ENCODE results near the gene COX8A. TPM values are rescaled to one million over a fixed set of nuclear protein-coding genes. Genes with fewer than 3 reads are reported as not detected.

Gene COX8A
- total RNA-seq, 1 experiment from 2014 or later = 418 TPM

DNA sequence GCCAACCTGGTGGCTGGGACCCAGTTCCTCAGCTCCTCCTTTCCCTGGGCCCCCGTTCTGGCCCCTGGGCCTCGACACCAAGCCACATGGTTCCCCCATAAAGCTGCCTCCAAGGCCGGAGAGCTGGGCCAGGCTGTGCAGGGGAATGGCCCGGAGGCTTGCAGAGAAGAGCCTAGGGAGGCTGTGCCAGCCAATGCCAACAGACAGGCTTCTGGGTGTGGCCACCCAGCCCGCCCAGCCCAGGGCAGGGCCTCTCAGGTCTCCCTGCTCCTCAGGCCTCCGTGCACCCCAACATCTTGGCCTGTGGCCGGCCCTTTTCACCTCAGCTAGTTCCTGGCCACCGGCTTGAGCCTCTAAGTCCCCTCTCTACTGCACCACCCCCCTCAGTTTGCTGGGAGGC lies 43.9 kb downstream of the COX8A start:
- no peak for DNase-seq (ENCODE audit: extremely low read depth, low read depth)

DNA sequence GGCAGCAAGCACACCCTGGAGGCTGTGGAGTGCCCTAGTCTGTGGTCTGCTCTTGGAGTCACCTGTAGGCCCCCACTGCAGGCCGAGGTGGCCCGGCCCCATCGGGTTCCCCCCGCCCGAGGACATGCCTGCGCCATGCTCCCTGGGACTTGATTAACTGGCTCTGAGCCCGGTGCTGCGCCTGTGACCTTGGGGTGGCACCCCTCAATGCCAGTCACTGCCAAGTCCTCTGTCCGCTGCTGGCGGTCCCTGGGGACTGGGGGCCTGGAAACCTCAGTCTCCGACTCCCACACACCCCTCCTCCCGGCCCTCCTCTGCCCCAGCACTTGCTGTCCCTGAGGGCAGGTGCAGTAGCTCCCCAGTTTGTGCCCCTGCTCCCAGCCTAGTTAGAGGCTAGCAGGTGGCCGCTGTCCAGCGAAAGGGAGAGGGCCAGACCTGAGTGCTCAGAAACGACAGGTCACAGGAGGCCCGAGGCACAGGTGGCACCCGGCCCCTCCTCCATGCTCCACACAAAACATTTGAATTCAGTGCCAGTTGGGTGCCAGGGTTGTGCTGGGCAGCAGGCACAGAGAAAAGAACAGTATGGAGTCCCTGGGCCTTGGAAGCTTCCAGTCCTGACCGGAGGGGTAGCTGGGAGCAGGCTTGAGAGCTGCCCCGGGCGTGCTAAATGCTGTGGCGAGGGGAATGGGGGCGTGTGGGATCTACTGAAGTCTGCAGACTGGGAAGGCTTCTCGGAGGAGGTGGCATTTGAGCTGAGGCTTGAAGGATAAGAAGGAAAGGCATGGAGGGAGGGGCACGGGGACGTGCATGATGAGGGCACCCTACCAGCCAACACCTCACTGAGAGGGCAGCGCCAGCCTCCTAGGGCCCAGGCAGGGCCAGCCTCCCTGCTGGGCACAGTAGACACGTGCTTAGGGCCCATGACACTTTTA lies 45.0 kb downstream of the COX8A start:
- DNase-seq (ENCODE audit: extremely low read depth, low read depth) = no peak

DNA sequence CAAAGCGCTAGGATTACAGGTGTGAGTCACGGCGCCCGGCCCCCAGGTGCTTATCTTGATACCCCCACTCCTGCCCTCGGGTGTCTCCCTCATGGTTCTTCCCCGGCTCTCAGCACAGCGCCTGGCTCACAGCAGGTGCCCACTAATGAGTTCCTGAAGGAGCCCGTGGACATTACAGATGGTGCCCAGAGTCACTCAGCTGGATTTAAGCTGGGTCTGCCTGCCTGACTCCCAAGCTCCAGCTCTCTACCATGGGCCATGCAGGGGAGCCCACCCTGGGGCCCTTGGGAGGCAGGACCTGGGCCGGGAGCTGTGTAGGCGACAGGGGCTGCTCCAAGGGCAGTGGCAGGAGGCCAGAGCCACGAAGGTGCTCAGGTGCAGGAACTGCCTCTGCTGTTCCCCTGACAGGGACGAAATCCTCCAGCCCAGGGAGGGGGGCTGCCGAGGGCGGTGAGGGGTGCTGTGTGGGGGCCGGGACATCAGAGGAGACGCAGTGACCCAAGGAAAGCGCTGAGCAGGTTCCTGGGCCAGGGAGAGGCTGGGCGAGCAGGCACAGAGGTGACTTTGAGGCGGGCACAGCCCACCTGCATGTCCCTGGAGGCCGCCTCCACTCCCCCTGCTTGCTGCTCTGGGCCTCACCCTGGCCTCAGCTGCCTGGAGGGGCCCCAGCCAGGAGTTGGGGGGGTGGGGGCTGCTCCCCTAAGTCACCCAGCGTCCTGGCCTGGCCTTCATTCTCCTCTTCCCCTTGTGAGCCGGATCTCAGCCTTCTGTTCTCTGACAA lies 46.7 kb downstream of the COX8A start:
- DNase-seq (ENCODE audit: extremely low read depth, low read depth) = no peak

DNA sequence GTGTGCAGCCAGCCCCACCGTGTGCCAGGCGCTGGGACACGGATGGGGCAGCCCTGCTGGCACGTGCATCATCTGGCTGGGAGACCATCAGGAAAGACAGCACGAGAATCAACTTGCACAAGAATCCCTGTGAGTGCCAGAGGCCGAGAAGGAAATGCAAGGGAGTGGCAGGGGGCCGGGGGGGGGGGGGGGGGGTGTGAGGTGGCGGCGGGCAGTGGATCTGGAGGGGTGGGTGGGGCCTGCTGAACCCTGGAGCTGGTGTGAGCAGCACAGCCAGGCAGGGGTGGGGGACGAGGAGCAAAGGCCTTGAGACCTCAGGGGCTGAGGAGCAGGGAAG lies 47.3 kb downstream of the COX8A start:
- DNase-seq (ENCODE audit: extremely low read depth, low read depth) = no peak

DNA sequence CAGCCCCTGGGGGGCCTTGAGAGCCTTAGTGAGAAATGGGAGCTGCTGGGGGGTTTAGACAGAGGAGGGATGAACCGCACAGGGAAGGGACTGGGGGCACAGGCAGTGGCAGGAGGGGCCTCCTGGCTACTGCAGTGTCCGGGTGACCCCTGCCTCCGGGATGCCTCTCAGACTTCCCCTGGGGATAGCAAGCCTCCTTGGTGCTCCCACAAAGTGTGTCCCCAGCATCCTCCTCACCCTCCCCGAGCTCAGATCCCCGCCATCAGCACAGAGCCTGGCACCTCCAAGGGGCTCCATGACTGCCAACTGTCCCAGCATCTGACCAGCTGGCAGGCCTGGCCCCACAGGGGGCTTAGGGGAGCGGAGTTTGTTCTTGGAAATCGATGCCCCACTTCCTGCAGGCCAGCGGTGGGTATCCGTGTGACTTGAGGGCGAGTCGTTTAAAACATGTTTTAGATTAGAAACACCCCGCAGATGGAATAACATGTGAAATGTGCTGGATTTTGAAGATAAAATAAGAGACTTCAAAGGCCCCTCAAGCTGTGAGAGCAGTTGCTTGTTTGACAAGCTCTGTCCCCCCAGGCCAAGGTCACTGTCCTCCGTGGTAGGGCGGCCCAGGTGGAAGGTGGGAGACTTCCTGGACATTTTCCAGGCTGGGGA lies 47.8 kb downstream of the COX8A start:
- no peak for DNase-seq (ENCODE audit: extremely low read depth, low read depth)

DNA sequence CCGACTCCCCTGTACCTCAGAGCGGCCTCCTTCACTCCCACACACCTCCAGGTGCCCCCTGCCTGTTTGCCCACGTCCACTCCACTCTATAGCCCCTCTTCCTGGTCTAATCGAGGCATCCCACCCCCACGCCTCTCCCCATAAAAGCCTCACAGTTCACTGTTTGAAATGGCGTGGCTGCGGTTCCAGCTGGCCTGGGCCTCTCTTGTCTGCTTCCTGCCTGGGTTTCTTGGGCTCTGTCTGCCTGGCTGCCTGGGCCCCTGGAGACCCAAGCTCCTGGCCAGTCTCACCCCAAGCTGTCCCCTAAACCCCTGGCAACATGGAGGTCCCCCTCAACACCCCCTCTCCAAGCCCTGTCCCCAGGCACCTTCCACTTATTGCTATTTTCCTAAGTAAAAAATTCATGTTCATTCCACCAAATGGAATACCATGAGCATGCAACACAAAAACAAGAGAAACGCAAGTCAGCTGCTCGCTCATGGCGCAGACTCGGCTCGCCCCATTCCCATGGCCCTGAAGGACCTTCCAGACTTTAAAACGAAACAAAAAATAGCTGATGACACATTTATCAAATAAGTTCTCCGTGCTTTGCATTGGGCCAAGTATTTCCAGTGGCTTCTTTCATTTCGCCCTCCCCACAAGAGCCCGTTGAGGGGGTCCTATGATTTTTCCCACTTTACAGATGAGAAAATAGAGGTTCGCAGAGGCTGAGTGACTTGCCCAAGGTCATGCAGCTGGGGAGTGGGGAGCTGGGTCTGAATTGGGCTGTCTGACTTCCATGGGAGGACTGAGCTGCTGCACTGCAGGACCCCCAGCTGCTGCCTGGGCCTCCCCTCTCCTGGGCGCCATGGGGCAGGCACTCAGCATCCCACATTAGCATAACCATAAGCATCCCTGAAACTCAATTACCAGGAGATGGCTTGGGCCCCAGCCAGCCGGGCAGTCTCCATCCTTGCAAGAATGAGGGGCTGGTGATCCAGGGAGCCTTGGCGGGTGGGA lies 49.6 kb downstream of the COX8A start:
- no peak for DNase-seq (ENCODE audit: extremely low read depth, low read depth)

DNA sequence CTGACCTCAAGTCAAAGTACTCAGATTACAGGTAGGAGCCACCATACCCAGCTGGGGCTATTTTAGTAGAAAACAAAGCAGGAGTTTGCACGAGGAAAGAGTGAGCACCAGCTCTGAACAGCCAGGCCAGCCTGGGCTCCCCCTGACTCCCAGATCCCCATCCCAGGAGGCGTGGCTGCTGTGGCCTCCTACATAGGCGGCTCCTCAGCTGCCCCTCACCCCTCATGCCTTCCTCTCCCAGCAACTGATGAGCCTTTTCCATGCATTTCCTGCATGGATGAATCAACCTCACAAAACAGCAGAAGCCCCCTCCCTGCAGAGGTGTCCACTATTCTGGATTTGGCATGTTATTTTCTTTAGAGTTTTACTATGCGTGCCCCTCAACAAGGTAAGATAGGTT lies 50.8 kb downstream of the COX8A start:
- no peak for DNase-seq (ENCODE audit: extremely low read depth, low read depth)

Small RNA genes lying within 50 kb of the gene (small RNA-seq; reads per million reads assigned to genes)
- gene RNU6-45P = 0 reads per million in 2 experiments

Other genes with a start within 250 kb of the COX8A start
- 5.3 and 5.6 TPM in 2 replicates for gene ZFTA, start 205.8 kb upstream of the COX8A start, total RNA-seq (2014; rRNA removed; shearing (Covaris generic))
- 15.7 and 17.4 TPM in 2 replicates for gene SPINDOC, start 161.2 kb upstream of the COX8A start, total RNA-seq (2014; rRNA removed; shearing (Covaris generic))
- 22.1 and 22.3 TPM in 2 replicates for gene MARK2, start 135.5 kb upstream of the COX8A start, total RNA-seq (2014; rRNA removed; shearing (Covaris generic))
- 4.2 and 4.5 TPM in 2 replicates for gene RCOR2, start 57.5 kb upstream of the COX8A start, total RNA-seq (2014; rRNA removed; shearing (Covaris generic))
- 4.7 and 5.3 TPM in 2 replicates for gene NAA40, start 35.6 kb upstream of the COX8A start, total RNA-seq (2014; rRNA removed; shearing (Covaris generic))
- 32.8 and 43.6 TPM in 2 replicates for gene OTUB1, start 11.8 kb downstream of the COX8A start, total RNA-seq (2014; rRNA removed; shearing (Covaris generic))
- gene FLRT1, start 61.3 kb downstream of the COX8A start, total RNA-seq (2014; rRNA removed; shearing (Covaris generic)) = 2.7 and 3.0 TPM in 2 replicates
- 29.3 and 32.2 TPM in 2 replicates for gene MACROD1, start 191.5 kb downstream of the COX8A start, total RNA-seq (2014; rRNA removed; shearing (Covaris generic))
- gene STIP1, start 211.6 kb downstream of the COX8A start, total RNA-seq (2014; rRNA removed; shearing (Covaris generic)) = 147 and 154 TPM in 2 replicates
- 55.8 and 60.2 TPM in 2 replicates for gene FERMT3, start 232.1 kb downstream of the COX8A start, total RNA-seq (2014; rRNA removed; shearing (Covaris generic))

All from NCI-H460 (cell line).